ENCODE measurements around the gene ROBO1.

- TF ChIP-seq CTCF (IDR thresholded peaks at IDR 0.05) (no peak), ZFX (IDR thresholded peaks at IDR 0.05; ENCODE audit: borderline replicate concordance) (no peak)
Observed at GRCh38 chr3:78926523-78926922, 841.3 kb downstream of the ROBO1 start.
